NCI-H187 treated with DMSO at 0.1 percent for 48 hours (cell line): ENCODE data around the gene FAM149B1.
"Not testable (repeated sequence)": the region's sequence is repeated elsewhere in the genome, so short reads cannot be mapped to it uniquely, and the experiment has no call there.

ENCODE experiments used
- DNase-seq: peaks from one replicate; lab custom pipeline; 2025; lab: John Stamatoyannopoulos, UW

Gene FAM149B1

DNA sequence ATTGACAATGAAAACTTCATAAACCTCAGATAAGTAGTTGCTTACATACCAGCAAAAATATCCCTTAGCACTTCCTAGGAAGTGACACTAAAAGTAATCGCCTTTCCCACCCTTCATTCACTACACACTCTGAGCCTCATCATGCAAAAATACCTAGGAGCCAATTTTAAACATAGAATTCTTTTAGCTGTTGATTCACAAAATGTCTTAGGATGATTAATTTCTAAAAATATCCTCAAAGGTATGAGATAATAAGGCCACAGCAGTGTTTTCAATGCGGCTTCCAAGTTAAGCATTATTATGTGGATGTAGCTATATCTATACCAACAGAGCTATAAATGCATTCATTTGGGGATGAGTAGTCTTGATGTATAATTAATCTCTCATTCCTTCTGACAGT lies 66.0 kb downstream of the FAM149B1 start:
- no peak for DNase-seq

GRCh38 chr10:73234695-73235094 lies 66.8 kb downstream of the FAM149B1 start:
- no peak for DNase-seq

- DNase-seq, result no peak
Measured at GRCh38 chr10:73238990-73239566, 71.2 kb downstream of the FAM149B1 start.

- DNase-seq, result no peak
Measured at GRCh38 chr10:73239908-73240307, 72.0 kb downstream of the FAM149B1 start.

- no peak for DNase-seq
Measured at GRCh38 chr10:73244866-73245477, 77.1 kb downstream of the FAM149B1 start.

DNA sequence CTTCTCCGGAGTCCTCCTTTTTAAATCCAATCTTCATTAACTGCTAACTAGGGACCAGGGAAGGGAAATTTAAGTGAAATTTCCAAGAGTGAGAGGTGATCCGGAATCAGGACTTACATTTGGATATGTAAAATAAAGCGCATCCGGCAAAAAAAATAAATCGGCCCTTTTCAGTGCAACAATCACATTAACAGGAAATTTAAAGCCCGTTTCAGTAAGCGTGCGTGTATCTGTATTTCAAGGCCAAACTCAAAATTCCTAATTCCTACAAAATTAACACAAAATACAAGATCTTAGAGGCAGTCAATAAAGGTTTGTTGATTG lies 78.4 kb downstream of the FAM149B1 start:
- DNase-seq, result no peak

GRCh38 chr10:73246646-73247508 lies 79.0 kb downstream of the FAM149B1 start, which contains the start of gene DNAJC9:
Gene DNAJC9, minus strand, starts transcription at chr10:73247255. Its CDS starts 66 bp downstream, at chr10:73247189.
- peak; percentile 13 for DNase-seq

- no peak for DNase-seq
Measured at GRCh38 chr10:73247509-73248258, 79.8 kb downstream of the FAM149B1 start.

DNA sequence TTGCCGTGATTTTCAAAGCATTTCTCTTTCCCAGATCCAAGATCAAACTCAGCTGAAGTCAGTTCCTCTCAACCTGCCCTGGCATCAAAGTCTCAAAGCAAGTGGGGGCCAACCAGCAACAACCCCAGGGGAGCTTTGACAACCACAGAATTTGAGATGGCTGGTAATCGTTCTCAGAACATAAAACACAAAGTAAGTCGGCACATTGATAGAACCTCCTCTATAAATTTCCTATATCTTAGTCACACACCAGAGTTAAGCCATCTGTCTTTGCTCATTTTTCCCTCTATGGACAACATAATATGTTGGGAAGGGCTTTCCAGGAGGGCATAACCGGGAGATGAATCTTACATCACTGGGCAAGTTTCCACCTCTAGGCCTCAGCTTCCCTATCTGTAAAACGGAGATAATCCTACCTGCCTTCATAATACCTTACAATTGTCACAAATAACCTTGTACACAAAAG lies 80.4 kb downstream of the FAM149B1 start:
- DNase-seq, result no peak

DNA sequence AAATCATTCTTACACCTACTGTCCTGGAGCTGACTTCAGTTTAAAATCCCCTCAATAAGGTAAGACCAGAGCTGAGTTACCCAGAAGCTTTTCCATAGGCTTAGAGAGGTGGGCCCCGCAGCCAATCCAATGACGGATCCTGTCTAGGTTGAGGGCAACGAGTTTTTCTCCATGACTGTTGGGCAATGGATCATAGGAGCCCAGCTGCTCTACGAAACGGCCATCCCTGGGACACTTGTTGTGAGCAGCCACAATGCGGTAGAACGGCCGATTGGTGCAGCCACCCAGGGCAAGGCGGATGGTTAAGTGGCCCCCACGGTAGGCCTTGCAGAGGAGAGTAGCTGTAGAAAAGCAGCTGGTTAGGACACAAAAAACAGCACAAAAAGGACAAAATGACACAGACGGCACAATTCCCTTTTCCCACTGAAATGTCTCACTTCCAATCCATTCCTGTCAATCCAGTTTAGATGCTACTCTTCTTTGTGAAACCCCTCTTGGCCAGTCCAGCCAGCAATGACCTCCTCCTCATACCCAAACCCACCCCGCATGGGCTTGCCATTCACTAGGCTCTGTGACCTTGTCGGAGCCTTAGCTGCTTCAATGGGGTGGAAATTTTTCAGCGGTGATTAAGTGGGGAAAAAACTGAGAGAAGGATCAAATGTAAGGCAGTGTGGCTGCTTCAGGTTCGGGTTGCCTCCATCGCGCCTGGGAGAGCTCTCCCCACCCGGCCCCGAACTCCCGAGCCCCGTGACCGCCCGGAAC lies 83.9 kb downstream of the FAM149B1 start:
- DNase-seq, result no peak

DNA sequence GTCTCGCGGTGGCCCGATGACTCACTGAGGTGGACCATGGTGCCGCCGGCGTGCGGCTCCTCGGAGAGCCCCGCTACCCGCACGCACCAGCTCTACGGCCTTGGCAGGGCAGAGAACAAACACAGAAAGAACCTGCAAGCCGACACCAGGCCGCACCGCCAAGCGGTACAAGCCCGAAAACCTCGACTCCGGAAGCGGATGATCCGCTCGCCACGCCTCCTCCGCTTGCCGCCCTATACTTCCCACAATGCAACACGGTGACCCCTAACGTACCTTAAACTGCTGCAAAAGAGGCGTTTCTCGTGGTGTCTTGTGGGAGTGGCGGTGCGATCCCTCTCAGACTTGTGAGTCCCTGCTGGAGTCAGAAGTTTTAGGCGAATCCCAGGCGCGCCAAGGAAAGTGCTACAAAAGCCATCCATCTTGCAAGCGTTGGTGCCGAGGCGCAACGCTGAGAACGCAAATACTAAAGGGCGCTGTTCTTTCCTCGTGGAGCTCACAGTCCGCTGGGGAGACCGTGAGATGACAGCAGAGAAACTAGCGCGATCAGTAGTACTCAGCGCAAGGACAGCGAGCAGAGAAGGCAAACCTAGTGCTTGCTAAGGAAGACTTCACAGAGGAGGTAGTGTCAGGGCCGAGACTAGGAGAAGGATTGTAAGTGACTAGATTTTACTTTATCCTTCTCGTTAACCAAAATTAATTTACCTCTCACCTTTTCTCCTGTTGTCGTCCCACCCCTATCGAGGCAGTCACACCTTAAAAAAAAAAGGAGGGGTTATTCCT lies 84.7 kb downstream of the FAM149B1 start, which contains the start of gene MRPS16:
Gene MRPS16 (minus strand): TSS at position 200 of the 780 bp plus-strand sequence. CDS start 162 bp downstream, at position 38.
- DNase-seq, result peak; percentile 82

DNA sequence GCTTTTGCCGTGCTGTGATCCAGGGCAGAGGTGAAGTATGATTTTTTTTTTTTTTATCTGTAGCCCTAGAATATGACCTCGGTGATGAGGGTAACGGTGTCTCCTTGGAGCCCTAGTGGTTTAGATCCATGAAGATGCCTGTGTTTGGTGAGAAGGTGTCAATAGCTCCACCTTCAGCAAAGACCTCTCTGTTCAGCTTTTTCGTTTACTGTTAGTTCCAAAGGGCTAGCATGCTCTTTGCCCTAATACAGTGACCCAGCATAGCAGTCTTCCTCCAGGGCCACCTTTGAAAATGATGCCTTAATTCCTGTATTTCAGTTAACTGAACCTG lies 85.3 kb downstream of the FAM149B1 start:
- no peak for DNase-seq

GRCh38 chr10:73258612-73259011 lies 90.7 kb downstream of the FAM149B1 start:
- not testable (repeated sequence) for DNase-seq

DNA sequence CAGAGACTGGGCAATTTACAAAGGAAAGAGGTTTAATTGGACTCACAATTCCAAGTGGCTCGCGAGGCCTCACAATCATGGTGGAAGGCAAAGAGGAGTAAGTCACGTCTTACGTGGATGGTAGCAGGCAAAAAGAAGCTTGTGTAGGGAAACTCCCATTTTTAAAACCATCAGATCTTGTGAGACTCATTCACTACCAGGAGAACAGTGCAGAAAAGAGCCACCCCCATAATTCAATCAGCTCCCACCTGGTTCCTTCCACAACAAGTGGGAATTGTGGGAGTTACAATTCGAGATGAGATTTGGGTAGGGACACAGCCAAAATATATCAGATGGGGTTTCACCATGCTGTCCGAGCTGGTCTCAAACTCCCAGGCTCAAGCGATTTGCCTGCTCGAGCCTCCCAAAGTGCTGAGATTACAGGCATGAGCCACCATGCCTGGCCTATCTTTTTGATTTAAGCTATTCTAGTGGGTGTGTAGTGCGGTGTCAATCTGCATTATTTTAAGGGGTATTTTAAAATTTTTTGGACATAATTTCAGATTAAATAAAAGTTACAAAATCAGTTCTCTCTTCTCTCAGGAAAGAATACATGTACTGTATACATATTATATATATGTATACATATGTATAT lies 93.6 kb downstream of the FAM149B1 start:
- DNase-seq, result no peak

- DNase-seq, result no peak
Measured at GRCh38 chr10:73262105-73262730, 94.3 kb downstream of the FAM149B1 start.

DNA sequence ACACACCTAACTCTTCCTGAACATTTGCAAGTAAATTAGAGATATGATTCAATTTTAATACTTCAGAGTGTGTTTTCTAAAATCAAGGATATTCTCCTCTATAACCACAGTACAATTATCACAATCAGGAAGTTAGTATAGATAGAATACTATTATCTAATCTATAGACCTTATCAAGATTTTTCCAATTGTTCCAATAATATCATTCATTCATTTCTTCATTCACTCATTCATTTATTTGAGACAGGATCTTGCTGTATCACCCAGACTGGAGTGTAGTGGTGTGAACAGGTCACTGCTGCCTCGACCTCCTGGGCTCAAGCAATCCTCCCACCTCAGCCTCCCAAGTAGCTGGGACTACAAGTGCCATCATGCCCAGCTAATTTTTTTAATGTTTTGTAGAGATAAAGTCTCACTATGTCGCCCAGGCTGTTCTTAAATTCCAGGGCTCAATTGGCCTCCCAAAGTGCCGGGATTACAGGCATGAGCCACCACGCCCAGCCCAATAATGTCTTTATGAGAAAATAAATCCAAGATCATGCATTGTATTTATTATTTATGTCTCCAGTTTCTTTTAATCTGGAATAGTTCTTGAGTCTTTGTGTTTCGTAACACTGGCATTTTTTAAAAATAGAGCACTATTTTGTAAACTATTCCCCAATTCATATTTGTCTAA lies 95.1 kb downstream of the FAM149B1 start:
- DNase-seq, result no peak

GRCh38 chr10:73263693-73264347 lies 95.9 kb downstream of the FAM149B1 start:
- DNase-seq, result no peak

GRCh38 chr10:73264423-73264822 lies 96.5 kb downstream of the FAM149B1 start:
- no peak for DNase-seq

DNA sequence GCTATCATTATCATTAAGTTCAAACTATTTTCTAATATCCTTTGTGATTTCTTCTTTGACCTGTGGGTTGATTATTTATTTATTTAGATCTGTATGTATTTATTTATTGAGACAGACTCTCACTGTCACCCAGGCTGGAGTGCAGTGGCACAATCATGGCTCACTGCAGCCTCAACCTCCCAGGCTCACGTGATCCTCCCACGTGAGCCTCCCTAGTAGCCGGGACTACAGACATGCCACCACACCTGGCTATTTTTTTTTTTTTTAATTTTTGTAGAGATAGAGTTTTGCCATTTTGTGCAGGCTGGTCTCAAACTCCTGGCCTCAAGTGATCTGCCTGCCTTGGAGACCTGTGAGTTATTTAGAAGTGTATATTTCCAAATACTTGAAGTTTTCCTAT lies 113.2 kb downstream of the FAM149B1 start:
- DNase-seq, result no peak
